Ascending aorta (tissue), 2 donors: ENCODE results near the gene CSRNP3. TPM values are rescaled to one million over a fixed set of nuclear protein-coding genes. Genes with fewer than 3 reads are reported as not detected.

ENCODE experiments used
- DNase-seq, 2 donors: peaks; one replicate each; pipeline ENCODE4 v3.0.0-alpha.2; 2019; ENCODE audit warnings: low spot score in 2 of 2
- H3K27ac ChIP-seq, 2 donors: fragments of 200-600 bp; sonication (generic); one replicate each; pipeline ENCODE4 v1.5.1; 2016 to 2017; ENCODE audit warnings: mild to moderate bottlenecking in 1 of 2
- H3K27me3 ChIP-seq: fragments of 200-600 bp; sonication (generic); one replicate; pipeline ENCODE4 v1.5.1; 2017
- H3K36me3 ChIP-seq, 2 donors: fragments of 200-600 bp; sonication (generic); one replicate each; pipeline ENCODE4 v1.5.1; 2016
- H3K4me1 ChIP-seq, 2 donors: fragments of 200-600 bp; sonication (generic); one replicate each; pipeline ENCODE4 v1.5.1; 2016 to 2017; ENCODE audit warnings: mild to moderate bottlenecking in 1 of 2
- H3K4me3 ChIP-seq, 2 donors: fragments of 200-600 bp; sonication (generic); one replicate each; pipeline ENCODE4 v1.5.1; 2016 to 2017; ENCODE audit warnings: mild to moderate bottlenecking in 1 of 2
- H3K9me3 ChIP-seq, 2 donors: fragments of 200-600 bp; sonication (generic); one replicate each; pipeline ENCODE4 v1.5.1; 2016
- CTCF ChIP-seq, 3 experiments: fragments of 200-600 bp in 2 of 3; fragments of 450-650 bp in 1 of 3; sonication (generic) in 2 of 3; IDR thresholded peaks; one replicate each; pipeline ENCODE4 v1.5.1; 2016 to 2019; ENCODE audit warnings: antibody characterized with exemption in 3 of 3, mild to moderate bottlenecking in 1 of 3, moderate library complexity in 1 of 3
- intact Hi-C: fragments of 100-400 bp; cut with DNase I; formaldehyde crosslinking; loops from one replicate; pipeline ENCODE4 v1.15.1; 2023
- total RNA-seq: library from RNA; depleted of rRNA; stranded (reverse); fragments of >200 nt; gene quantifications from one replicate; pipeline ENCODE4 v1.1.0, GENCODE V29; 2016

Gene CSRNP3
- total RNA-seq, 1 donor from 2014 or later: 2.8 TPM

GRCh38 chr2:165640247-165640929, 170.9 kb downstream of the CSRNP3 start:
- intact Hi-C loops: no loop called here

GRCh38 chr2:165645930-165646831, 176.7 kb downstream of the CSRNP3 start:
- H3K36me3 ChIP-seq: no peaks in the 10 kb centered on the region
- TF ChIP-seq CTCF (IDR thresholded peaks at IDR 0.05): no peak
- no peaks in the 10 kb centered on the region for H3K4me1 ChIP-seq
- no peaks in the 10 kb centered on the region for H3K27me3 ChIP-seq
- H3K4me3 ChIP-seq: no peak overlapping the region
- no peak overlapping the region for H3K27ac ChIP-seq
- H3K9me3 ChIP-seq: no peaks in the 10 kb centered on the region
- intact Hi-C loops: no loop called here
- DNase-seq: no peak

More at GRCh38 chr2:165640247-165640929, 170.9 kb downstream of the CSRNP3 start:
- no peak for TF ChIP-seq CTCF (IDR thresholded peaks at IDR 0.05)
- Histone ChIP-seq H3K27ac (no peak overlapping the region), H3K4me3 (no peak overlapping the region), H3K4me1 (no peaks in the 10 kb centered on the region), H3K9me3 (no peaks in the 10 kb centered on the region), H3K36me3 (no peaks in the 10 kb centered on the region), H3K27me3 (no peaks in the 10 kb centered on the region)
- no peak for DNase-seq

- intact Hi-C loops: no loop called here
- no peak for DNase-seq
- Histone ChIP-seq H3K36me3 (no peaks in the 10 kb centered on the region), H3K27me3 (no peaks in the 10 kb centered on the region), H3K9me3 (no peaks in the 10 kb centered on the region), H3K4me3 (no peak overlapping the region), H3K27ac (no peak overlapping the region), H3K4me1 (no peaks in the 10 kb centered on the region)
- no peak for TF ChIP-seq CTCF (IDR thresholded peaks at IDR 0.05)
Observed at GRCh38 chr2:165647409-165647808, 177.9 kb downstream of the CSRNP3 start.

GRCh38 chr2:165648801-165649200, 179.3 kb downstream of the CSRNP3 start:
- no peak overlapping the region for H3K27ac ChIP-seq
- no peaks in the 10 kb centered on the region for H3K36me3 ChIP-seq
- H3K27me3 ChIP-seq: no peaks in the 10 kb centered on the region
- no peak for DNase-seq
- intact Hi-C loops: no loop called here
- no peaks in the 10 kb centered on the region for H3K9me3 ChIP-seq
- TF ChIP-seq CTCF (IDR thresholded peaks at IDR 0.05): no peak
- H3K4me1 ChIP-seq: no peaks in the 10 kb centered on the region
- no peak overlapping the region for H3K4me3 ChIP-seq

GRCh38 chr2:165651233-165651632, 181.7 kb downstream of the CSRNP3 start:
- no peak for TF ChIP-seq CTCF (IDR thresholded peaks at IDR 0.05)
- Histone ChIP-seq H3K4me1 (peaks cover 0 to 2% of the 10 kb centered on the region in 2 donors), H3K4me3 (no peak overlapping the region), H3K27ac (no peak overlapping the region), H3K9me3 (no peaks in the 10 kb centered on the region), H3K27me3 (no peaks in the 10 kb centered on the region), H3K36me3 (no peaks in the 10 kb centered on the region)
- intact Hi-C loops: no loop called here
- DNase-seq: no peak
